GM13976 (cell line): Measurements from ENCODE around the gene ARMC2.

ENCODE experiments used
- DNase-seq: peaks from one replicate; pipeline ENCODE4 v3.0.0; 2012; ENCODE audit warnings: low spot score
- CTCF ChIP-seq: IDR thresholded peaks from 2 replicates; pipeline ENCODE4 v1.5.1; 2012; ENCODE audit warnings: borderline replicate concordance, mild to moderate bottlenecking; ENCODE audit not compliant: insufficient read depth; ENCODE audit errors: extremely low read depth, missing control alignments, control extremely low read depth
- in situ Hi-C: fragments of 300-500 bp; cut with MboI; formaldehyde crosslinking; loops from one replicate; pipeline ENCODE4 v1.12.0; 2022; ENCODE audit warnings: low sequenced_read_pairs, mixed read lengths, inconsistent platforms; ENCODE audit not compliant: unreplicated experiment

Gene ARMC2

GRCh38 chr6:109009236-109009961, 161.2 kb downstream of the ARMC2 start:
- no peak for TF ChIP-seq CTCF
- peak; percentile 88 for DNase-seq
- in situ Hi-C loops: no loop called here

- no peak for TF ChIP-seq CTCF
- in situ Hi-C loops: no loop called here
- DNase-seq: no peak
Measured at GRCh38 chr6:109009962-109010704, 161.9 kb downstream of the ARMC2 start.

- no peak for TF ChIP-seq CTCF
- no peak for DNase-seq
- in situ Hi-C loops: no loop called here
Measured at GRCh38 chr6:109010705-109011102, 162.5 kb downstream of the ARMC2 start.

GRCh38 chr6:109013656-109014305, 165.6 kb downstream of the ARMC2 start:
- no peak for TF ChIP-seq CTCF
- DNase-seq: no peak
- in situ Hi-C loops: no loop called here

- in situ Hi-C loops: no loop called here
- no peak for TF ChIP-seq CTCF
- DNase-seq: no peak
Measured at GRCh38 chr6:109014606-109015005, 166.4 kb downstream of the ARMC2 start.

GRCh38 chr6:109015176-109015575, 167.0 kb downstream of the ARMC2 start:
- in situ Hi-C loops: no loop called here
- no peak for TF ChIP-seq CTCF
- no peak for DNase-seq
